Right renal cortex interstitium (tissue), 3 donors: ENCODE results near the gene CST6. TPM values are rescaled to one million over a fixed set of nuclear protein-coding genes. Genes with fewer than 3 reads are reported as not detected.

Experiments
- DNase-seq, 3 donors: peaks; one replicate each; pipeline ENCODE4 v3.0.0-alpha.2; 2013; ENCODE audit warnings: low read depth in 3 of 3, low spot score in 2 of 3
- polyA plus RNA-seq, 3 donors: library from polyadenylated mRNA; unstranded; fragments of 120-200 nt; gene quantifications; one replicate each; pipeline ENCODE4 v1.2.1, GENCODE V29; 2013; ENCODE audit not compliant: insufficient read length in 3 of 3

CST6 gene, protein sequence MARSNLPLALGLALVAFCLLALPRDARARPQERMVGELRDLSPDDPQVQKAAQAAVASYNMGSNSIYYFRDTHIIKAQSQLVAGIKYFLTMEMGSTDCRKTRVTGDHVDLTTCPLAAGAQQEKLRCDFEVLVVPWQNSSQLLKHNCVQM
- polyA plus RNA-seq, result not detected

DNA sequence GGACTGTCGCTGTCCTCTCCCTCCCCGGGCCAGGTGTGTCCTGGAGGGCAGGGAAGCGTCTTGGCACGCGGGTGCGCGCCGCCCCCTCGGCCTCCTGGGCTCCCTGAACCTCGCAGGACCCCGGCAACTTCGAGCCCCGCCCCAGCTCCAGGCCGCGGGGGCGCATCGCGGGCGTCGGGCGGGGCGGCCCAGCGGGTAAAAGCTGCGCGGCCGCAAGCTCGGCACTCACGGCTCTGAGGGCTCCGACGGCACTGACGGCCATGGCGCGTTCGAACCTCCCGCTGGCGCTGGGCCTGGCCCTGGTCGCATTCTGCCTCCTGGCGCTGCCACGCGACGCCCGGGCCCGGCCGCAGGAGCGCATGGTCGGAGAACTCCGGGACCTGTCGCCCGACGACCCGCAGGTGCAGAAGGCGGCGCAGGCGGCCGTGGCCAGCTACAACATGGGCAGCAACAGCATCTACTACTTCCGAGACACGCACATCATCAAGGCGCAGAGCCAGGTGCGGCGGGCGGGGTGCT lies at the start of gene CST6:
Gene CST6 (plus strand): TSS at position 224 of the 519 bp plus-strand sequence. CDS start 37 bp downstream, at position 261.
- DNase-seq, result no peak

DNA sequence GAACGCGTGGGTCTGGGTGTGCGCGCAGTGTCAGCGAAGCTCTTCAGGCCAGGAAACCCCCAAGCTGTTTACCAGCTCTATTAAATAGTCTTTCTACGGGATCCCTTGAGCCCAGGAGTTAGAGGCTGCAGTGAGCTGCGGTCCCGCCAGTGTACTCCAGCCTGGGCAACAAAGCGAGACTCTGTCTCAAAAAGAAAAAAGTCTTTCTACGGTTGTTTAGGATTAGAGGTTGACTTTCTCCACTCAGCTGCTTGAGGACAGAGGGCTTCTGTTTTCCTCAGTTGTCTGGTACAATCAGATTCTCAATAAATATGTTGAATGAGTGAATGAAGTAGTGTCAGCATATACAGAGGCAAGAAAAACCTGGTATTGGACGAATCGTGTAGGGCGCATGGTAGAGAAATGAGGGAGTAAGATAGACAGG lies 49.7 kb upstream of the CST6 start:
- DNase-seq, result no peak

DNA sequence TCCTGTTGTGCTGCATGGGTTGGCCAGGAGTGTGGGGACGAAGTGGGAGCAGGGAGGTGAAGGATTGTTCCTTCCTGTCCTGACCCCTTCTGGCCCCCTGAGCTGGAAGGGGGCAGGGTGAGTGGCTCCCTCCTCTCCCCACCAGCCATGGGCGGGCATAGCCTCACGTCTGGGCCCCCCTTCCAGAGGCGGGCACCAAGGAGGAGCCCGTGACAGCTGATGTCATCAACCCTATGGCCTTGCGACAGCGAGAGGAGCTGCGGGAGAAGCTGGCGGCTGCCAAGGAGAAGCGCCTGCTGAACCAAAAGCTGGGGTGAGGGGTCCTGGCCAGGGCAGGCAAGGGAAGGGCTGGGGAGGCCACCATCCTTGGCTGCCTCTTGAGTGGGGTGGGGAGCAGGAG lies 46.9 kb upstream of the CST6 start:
- DNase-seq, result no peak

DNA sequence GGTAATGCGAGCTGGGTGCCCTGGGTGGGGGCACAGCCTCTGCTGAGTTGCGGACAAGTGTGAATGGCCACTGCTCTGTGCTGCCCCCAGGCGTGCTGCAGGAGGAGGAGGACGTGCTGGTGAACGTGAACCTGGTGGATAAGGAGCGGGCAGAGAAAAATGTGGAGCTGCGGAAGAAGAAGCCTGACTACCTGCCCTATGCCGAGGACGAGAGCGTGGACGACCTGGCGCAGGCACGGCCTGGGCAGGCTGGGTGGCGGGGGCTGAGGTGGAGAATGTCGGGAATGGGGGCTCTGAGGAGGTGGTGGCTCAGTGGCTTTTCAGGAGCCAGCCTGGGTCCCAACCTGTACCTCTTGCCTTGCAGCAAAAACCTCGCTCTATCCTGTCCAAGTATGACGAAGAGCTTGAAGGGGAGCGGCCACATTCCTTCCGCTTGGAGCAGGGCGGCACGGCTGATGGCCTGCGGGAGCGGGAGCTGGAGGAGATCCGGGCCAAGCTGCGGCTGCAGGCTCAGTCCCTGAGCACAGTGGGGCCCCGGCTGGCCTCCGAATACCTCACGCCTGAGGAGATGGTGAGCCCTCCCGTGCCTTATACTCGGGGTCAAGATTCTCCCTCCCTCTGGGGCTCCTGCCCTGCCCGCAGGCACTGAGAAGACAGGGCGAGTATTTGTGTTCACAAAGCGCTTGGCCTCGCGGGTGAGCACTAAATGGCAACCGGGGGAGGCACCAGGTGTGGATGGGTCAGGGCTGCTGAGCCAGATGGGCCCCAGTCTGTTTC lies 45.6 kb upstream of the CST6 start:
- DNase-seq, result no peak

DNA sequence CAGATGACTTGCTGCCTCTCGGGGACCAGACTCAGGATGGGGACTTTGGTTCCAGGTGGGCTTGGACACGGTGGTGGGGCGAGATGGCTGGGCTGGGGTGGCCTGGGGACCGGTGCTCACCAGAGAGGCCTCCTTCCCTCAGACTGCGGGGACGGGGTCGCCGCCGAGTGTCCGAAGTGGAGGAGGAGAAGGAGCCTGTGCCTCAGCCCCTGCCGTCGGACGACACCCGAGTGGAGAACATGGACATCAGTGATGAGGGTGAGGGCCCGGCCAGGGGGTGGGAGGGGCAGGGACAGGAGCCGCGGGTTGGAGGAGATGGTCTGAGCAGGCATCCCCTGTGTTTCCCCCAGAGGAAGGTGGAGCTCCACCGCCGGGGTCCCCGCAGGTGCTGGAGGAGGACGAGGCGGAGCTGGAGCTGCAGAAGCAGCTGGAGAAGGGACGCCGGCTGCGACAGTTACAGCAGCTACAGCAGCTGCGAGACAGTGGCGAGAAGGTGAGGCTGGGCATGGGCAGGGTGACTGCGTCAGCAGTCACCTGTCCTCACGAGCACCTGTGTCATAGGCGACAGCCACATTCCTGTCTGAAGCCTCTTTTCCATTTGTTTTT lies 44.4 kb upstream of the CST6 start:
- no peak for DNase-seq

DNA sequence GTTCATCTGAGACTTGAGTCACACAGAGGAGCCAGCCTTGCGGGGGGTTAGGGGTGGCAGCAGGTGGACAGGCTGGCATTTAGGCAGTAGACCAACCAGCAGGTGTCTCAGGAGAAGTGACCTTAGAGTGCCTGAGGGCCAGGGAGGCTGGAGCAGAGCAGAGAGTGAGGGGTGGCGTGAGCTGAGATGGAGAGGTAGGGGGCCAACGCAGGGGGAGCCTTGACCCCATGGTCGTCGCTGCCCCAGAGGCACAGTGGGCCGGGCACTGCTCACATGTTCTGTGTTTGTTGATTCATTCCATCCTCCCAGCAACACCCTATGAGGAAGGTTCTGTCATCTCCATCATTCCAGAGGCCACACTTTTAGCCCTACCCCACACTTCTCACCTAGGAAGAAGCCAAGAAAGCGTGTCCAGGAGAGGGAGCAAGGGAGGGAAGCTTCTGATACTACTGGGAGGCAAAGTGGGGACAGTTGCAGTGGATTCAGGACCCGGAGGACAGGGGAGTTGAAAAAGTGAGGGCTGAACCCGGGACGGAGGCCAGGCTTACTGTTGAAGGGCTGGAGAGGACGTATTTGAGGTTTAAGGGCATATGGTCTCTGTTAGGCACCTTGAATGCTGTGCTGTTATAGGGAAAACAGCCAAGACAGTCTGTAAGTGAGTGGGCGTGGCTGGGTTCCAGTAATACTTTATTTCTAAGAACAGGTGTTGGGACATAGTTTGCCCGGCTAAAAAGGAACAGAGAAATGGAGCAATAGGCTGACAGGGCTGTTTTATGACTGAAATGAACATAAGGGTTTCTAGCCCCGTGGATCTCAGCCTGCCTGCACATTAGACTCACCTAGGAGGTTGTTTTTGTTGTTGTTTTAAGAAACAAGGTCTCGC lies 43.0 kb upstream of the CST6 start:
- no peak for DNase-seq

DNA sequence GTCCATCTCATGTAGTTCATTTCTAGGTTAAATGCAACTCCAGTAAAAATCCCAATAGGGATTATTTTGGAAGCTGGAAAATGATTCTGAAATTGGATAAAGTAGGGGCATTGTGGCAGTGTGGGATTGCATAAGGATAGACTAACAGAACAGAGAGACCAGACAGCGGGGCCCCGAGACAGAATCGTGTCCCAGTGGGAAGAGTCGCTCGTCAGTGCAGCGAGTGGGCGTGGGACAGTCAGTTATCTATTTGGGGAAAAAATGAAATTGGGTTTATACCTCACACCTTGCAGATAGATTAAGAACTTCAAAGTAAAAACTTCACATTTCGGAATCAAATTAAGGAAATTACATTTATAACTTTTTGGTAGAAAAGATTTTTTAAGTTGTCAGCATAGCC lies 39.7 kb upstream of the CST6 start:
- no peak for DNase-seq

DNA sequence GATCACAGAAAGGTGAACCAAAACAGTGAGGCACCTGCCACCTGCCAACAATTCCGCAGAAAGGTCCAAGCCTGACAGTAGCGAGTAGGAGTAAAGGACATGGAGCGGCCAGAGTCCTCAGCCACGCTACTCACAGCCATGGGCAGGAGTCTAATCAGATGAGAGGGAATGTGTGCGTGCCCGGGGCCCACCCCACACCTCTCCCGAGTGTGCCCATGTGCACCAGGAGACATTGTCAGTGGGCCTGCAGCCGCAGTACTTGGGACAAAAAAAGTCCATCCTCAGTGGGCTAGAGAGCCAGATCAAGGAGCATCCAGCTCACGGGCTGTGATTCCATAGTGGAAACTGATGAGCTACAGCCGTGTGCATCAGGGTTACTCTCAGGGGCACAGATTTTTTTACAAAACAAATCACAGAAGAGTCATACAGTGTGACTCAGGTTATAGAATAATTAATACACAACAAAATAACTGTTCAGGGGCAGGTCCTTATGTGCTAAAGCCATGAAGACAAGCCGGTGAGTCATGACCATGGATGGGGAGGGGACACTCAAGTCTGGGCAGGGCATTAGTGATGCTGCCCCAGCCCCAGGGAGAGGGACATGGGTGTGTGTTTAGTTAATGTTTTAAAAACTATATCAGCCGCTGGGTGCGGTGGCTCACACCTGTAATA lies 38.2 kb upstream of the CST6 start:
- DNase-seq, result no peak

DNA sequence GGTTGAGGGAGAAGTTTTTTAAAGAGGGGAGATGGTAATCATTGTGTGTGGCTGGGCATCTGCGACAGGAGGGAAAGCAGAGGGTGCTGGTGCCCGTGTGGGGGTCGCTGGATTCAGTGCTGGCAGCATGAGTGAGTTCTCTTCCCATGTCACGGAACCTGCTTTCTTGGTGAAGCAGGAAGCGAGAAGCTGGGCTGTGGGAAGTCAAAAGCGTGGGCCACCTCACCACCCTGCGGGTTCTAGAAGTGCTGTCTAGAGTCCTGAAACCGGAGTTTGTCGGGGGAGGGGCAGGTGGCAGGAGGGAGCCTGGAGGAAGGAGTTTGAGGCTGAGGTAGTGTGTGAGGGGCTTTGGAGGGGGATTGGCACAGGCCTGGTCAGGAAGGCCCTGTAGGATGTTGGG lies 36.0 kb upstream of the CST6 start:
- DNase-seq, result no peak

DNA sequence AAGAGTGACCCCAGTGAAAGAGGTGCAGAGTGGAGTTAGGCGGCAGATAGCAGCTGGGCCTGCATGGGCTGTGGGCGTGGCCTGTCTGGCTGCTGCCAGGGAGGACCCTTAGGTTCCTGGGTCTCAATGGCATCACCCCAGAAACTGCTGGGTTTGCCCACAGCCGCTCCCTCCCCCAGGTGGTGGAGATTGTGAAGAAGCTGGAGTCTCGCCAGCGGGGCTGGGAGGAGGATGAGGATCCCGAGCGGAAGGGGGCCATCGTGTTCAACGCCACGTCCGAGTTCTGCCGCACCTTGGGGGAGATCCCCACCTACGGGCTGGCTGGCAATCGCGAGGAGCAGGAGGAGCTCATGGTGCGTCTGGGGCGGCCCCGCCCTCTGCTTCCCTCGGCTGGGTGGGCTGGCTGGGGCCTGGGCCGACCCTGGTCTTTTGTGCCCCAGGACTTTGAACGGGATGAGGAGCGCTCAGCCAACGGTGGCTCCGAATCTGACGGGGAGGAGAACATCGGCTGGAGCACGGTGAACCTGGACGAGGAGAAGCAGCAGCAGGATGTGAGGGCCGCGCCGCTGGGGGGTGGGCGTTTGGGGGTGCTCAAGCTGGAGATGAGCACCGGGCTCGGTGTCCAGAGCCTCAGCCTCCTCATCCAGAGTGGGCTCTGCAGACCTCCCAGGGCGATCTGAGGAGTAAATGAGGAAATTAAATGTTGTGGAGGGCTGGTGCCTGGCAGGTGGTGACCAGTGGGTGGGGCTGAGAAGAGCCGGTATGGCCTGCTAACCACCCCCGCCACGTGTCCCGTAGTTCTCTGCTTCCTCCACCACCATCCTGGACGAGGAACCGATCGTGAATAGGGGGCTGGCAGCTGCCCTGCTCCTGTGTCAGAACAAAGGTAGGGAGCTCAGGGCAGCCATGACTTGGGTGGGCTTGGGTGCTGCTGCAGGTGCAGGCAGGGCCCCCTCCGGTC lies 35.3 kb upstream of the CST6 start:
- DNase-seq, result no peak

DNA sequence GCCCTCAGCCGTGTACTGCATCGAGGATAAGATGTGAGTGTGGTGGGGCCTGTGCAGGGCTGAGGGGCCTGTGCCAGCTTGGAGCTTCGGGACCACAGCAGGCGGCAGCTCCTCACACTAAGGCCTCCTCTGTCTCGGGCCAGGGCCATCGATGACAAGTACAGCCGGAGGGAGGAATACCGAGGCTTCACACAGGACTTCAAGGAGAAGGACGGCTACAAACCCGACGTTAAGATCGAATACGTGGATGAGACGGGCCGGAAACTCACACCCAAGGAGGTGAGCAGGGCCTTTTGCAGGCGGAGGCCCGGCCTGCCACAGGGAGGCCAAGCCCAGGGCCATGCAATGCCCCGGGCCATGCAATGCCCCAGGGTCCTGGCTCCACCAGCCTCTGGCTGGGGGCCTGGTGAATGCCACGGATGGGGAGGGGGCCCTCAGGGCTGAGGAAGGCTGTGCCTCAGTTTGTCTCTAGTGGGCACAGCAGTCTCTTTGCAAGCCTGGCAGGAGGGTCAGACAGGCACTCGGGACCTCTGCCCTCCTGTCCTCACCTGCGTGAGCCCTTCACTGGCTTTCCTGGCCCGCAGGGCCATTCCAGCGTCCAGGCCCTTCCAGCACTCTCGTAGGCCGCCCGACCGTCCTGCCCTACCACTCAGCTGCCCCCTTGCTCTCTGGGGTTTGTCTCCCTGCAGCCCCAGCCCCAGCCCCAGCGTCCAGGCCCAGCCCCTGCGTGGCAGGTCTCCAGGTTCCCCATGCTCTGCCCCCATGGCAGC lies 34.0 kb upstream of the CST6 start:
- DNase-seq, result no peak

DNA sequence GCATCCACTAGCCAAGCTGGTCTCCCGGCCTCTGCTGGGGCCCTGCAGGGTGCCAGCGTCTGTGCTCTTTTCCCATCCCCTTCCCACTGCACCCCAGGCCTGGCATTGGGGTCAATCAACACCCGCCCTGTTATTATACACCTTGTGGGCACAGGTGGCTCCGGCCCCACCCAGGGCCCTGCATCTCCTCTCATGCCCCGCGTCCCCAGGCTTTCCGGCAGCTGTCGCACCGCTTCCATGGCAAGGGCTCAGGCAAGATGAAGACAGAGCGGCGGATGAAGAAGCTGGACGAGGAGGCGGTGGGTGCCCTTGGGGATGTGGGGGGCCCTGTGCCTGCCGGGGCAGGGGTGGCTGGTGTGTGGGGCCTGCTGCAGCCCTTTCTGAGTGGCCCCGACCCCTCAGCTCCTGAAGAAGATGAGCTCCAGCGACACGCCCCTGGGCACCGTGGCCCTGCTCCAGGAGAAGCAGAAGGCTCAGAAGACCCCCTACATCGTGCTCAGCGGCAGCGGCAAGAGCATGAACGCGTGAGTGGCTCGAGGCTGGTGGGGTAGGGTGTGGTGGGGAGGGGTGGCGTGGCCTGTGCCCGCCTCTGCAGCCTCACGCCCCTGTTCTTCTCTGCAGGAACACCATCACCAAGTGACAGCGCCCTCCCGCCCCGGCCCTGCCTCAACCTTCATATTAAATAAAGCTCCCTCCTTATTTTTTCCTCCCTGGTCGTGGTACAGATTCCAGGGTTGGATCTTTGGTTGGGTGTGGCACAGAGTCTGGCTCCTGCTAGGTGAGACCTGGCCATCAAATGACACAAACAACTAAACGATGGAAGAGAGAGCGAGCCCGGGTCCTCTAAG lies 33.2 kb upstream of the CST6 start:
- DNase-seq, result no peak

DNA sequence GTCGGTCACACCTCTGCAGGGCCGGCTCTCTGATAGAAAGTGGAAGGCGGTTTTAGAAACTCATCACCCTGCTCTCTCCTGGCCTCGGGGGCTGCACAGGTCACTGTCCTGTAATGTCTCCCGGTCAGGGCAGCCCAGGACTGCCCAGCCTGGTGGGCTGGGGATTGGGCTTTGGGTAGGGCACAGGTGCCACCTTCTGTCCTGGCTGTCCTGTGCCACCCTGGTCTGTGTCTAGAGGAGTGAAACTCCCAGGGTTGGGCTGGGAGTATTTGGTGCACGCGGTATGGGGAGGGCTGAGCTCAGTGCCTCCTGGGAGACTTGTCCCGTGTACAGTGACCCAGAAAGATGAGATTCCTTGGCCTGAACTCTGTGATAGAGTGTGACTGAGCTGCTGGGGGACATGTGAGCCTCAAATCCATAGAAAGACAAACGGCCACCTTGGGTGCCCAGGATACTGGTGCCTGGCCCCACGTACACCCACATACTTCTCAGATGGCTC lies 32.5 kb upstream of the CST6 start:
- no peak for DNase-seq

DNA sequence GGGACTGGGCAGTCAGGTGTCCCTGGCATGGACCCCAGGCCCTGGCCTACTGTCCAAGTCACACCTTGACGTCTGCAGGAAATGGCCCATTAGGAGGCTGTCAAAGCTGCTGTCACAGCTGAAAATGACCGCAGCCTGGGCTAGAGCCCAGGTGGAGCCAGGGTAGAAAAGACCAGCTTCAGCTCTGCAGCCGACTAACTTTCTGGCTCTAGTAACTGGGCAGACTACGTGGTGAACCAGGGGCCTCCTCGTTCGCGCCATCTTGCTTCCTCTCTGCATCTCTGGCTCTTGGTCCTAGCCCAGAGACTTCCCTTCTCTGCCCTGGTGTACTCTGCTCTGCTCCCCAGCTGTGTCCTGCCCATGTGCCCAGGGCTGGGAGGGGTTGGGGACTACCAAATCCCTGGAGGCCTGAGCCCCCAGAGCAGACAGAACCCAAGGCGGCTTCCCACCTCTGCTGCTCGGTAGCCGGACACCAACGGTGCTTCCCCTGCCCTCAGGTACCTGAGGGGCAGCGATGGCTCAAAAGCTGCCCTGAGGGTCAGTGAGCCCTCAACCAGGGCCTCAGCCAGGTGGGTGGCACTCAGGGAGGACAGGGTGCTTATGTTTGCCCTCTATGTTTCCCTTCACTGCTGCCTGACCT lies 30.6 kb upstream of the CST6 start:
- no peak for DNase-seq

DNA sequence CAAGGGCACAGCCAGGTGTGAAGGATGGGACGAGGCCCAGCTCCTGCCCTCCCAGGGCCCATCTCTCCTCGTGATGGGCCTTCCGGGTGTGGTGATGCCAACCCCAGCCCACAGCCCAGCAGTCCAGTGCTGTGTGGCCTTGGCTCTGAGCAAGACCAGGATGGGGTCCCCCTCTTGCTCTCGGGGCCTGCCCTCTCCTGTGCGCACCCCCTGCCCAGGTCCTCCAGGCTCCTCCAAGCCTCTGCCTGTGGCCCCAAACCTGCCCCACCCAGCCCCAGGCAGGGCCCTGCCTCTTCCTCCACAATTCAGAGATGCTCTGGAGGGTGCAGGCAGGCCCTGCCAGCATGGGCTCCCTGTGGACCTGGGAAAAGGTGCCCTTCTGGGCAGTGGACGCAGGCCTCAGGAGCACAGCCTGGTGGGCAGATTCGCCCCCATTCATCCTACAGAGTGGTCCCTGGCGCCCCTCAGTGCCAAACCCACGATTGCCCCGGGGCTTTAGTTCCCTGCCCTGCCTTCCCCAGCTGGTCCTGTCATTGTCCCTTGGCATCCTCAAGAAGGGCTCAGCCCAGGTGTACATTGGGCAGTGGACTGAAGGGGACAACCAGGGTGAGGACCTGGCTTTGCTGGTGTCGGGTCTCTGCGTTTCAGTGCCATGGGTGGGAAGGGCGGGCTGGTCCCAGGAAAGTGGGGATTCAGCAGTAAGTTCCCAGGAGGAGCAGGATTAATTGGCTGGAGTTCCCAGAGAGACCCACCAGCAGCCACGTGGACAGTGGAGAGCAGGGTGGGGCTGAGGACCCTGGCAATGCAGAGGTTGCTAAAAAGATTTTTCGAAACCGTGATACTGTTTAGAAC lies 29.6 kb upstream of the CST6 start:
- DNase-seq, result no peak
